Urothelium cell line (cell line): Measurements from ENCODE around the gene PPP5C.
"Not testable (repeated sequence)": the region's sequence is repeated elsewhere in the genome, so short reads cannot be mapped to it uniquely, and the experiment has no call there.

Experiments
- DNase-seq: peaks from one replicate; pipeline ENCODE4 v3.0.0; 2011; ENCODE audit warnings: low spot score, mixed read lengths
- FAIRE-seq: peaks from 2 replicates; lab custom pipeline; 2011; peaks lifted over from hg19 to GRCh38; lab: Jason Lieb, UNC

Gene PPP5C

GRCh38 chr19:46427518-46428045 lies 80.7 kb downstream of the PPP5C start:
- no peak for FAIRE-seq
- DNase-seq = no peak

GRCh38 chr19:46428239-46429135 lies 81.6 kb downstream of the PPP5C start, which contains the start of gene PNMA8C:
PNMA8C (minus strand) TSS chr19:46428936; CDS start chr19:46428359, 577 bp downstream.
- DNase-seq (peak; percentile 77), FAIRE-seq (no peak)

- FAIRE-seq (no peak), DNase-seq (no peak)
Measured at GRCh38 chr19:46429999-46430398, 83.1 kb downstream of the PPP5C start.

- FAIRE-seq (no peak), DNase-seq (no peak)
Measured at GRCh38 chr19:46431824-46432223, 84.9 kb downstream of the PPP5C start.

- DNase-seq = not testable (repeated sequence)
Measured at GRCh38 chr19:46433470-46433869, 86.6 kb downstream of the PPP5C start.

GRCh38 chr19:46435009-46435408 lies 88.1 kb downstream of the PPP5C start:
- FAIRE-seq = no peak
- no peak for DNase-seq

More at GRCh38 chr19:46433470-46433869, 86.6 kb downstream of the PPP5C start:
- FAIRE-seq = not testable (repeated sequence)

- FAIRE-seq, DNase-seq: not testable (repeated sequence)
Measured at GRCh38 chr19:46435689-46436088, 88.8 kb downstream of the PPP5C start.
